G401.6 (cell line): ENCODE data around the gene ARHGEF33.

ENCODE experiments used
- FAIRE-seq: peaks from 2 replicates; lab custom pipeline; 2012; peaks lifted over from hg19 to GRCh38; lab: Jason Lieb, UNC

The ARHGEF33 gene

GRCh38 chr2:39020383-39020782 is 130.7 kb downstream of the ARHGEF33 start:
- FAIRE-seq: peak; percentile 76

- FAIRE-seq: no peak
Measured at GRCh38 chr2:39022642-39023235, 133.1 kb downstream of the ARHGEF33 start.

- FAIRE-seq: no peak
Measured at GRCh38 chr2:39023649-39024048, 134.0 kb downstream of the ARHGEF33 start.

GRCh38 chr2:39024833-39025232 is 135.2 kb downstream of the ARHGEF33 start:
- no peak for FAIRE-seq
